Measurements from ENCODE around the gene KIF26B. TPM values are rescaled to one million over a fixed set of nuclear protein-coding genes. Genes with fewer than 3 reads are reported as not detected.
"Not testable (repeated sequence)": the region's sequence is repeated elsewhere in the genome, so short reads cannot be mapped to it uniquely, and the experiment has no call there.

KIF26B gene
- total RNA-seq, 3 donors from 2014 or later, result 0.03 to 0.24 (median 0.10) TPM

- Mint-ChIP-seq H3K36me3 (ENCODE audit: insufficient read depth) (no peaks in the 10 kb centered on the region), H3K9me3 (no peaks in the 10 kb centered on the region), H3K4me1 (ENCODE audit: low read depth) (no peaks in the 10 kb centered on the region), H3K27me3 (ENCODE audit: low read depth) (no peaks in the 10 kb centered on the region), H3K4me3 (no peak overlapping the region)
- DNase-seq (no peak), ATAC-seq (no peak)
These were observed 235.1 kb downstream of the KIF26B start for GRCh38 chr1:245389873-245390272.

- Mint-ChIP-seq H3K4me3 (no peak overlapping the region), H3K9me3 (no peaks in the 10 kb centered on the region), H3K27me3 (ENCODE audit: low read depth) (no peaks in the 10 kb centered on the region), H3K36me3 (ENCODE audit: insufficient read depth) (no peaks in the 10 kb centered on the region), H3K4me1 (ENCODE audit: low read depth) (no peaks in the 10 kb centered on the region)
- DNase-seq (no peak), ATAC-seq (no peak)
These were observed 236.2 kb downstream of the KIF26B start for GRCh38 chr1:245390975-245391374.

- ATAC-seq (no peak), DNase-seq (no peak)
- Mint-ChIP-seq H3K27me3 (ENCODE audit: low read depth) (peaks cover 4% of the 10 kb centered on the region), H3K4me1 (ENCODE audit: low read depth) (no peaks in the 10 kb centered on the region), H3K9me3 (no peaks in the 10 kb centered on the region), H3K4me3 (no peak overlapping the region), H3K36me3 (ENCODE audit: insufficient read depth) (no peaks in the 10 kb centered on the region)
These were observed 238.9 kb downstream of the KIF26B start for GRCh38 chr1:245393694-245394093.

- ATAC-seq (no peak), DNase-seq (no peak)
- Mint-ChIP-seq H3K36me3 (ENCODE audit: insufficient read depth) (no peaks in the 10 kb centered on the region), H3K4me1 (ENCODE audit: low read depth) (no peaks in the 10 kb centered on the region), H3K4me3 (no peak overlapping the region), H3K9me3 (no peaks in the 10 kb centered on the region), H3K27me3 (ENCODE audit: low read depth) (peaks cover 4% of the 10 kb centered on the region)
These were observed 240.9 kb downstream of the KIF26B start for GRCh38 chr1:245395680-245396079.

- Mint-ChIP-seq H3K4me1 (ENCODE audit: low read depth) (no peaks in the 10 kb centered on the region), H3K9me3 (no peaks in the 10 kb centered on the region), H3K36me3 (ENCODE audit: insufficient read depth) (no peaks in the 10 kb centered on the region), H3K4me3 (no peak overlapping the region), H3K27me3 (ENCODE audit: low read depth) (peaks cover 4% of the 10 kb centered on the region)
- ATAC-seq, result no peak
- DNase-seq, result no peak
These were observed 241.8 kb downstream of the KIF26B start for GRCh38 chr1:245396615-245397014.

- H3K4me3 Mint-ChIP-seq, result no peak overlapping the region
- no peak for DNase-seq
- no peaks in the 10 kb centered on the region for H3K4me1 Mint-ChIP-seq (ENCODE audit: low read depth)
- no peaks in the 10 kb centered on the region for H3K36me3 Mint-ChIP-seq (ENCODE audit: insufficient read depth)
- no peaks in the 10 kb centered on the region for H3K9me3 Mint-ChIP-seq
- H3K27me3 Mint-ChIP-seq (ENCODE audit: low read depth), result peaks cover 4% of the 10 kb centered on the region
- ATAC-seq, result no peak
These were observed 243.0 kb downstream of the KIF26B start for GRCh38 chr1:245397771-245398170.

- ATAC-seq, result no peak
These were observed 243.4 kb downstream of the KIF26B start for GRCh38 chr1:245398180-245398579.

GRCh38 chr1:245401881-245402587 is 247.2 kb downstream of the KIF26B start:
- Mint-ChIP-seq H3K4me1 (ENCODE audit: low read depth) (no peaks in the 10 kb centered on the region), H3K36me3 (ENCODE audit: insufficient read depth) (no peaks in the 10 kb centered on the region), H3K27me3 (ENCODE audit: low read depth) (peaks cover 4% of the 10 kb centered on the region), H3K4me3 (no peak overlapping the region), H3K9me3 (no peaks in the 10 kb centered on the region)
- no peak for ATAC-seq
- DNase-seq, result no peak

More at GRCh38 chr1:245398180-245398579, 243.4 kb downstream of the KIF26B start:
- Mint-ChIP-seq H3K4me3 (no peak overlapping the region), H3K36me3 (ENCODE audit: insufficient read depth) (no peaks in the 10 kb centered on the region), H3K27me3 (ENCODE audit: low read depth) (peaks cover 4% of the 10 kb centered on the region), H3K4me1 (ENCODE audit: low read depth) (no peaks in the 10 kb centered on the region), H3K9me3 (no peaks in the 10 kb centered on the region)
- no peak for DNase-seq

GRCh38 chr1:245402998-245403397 is 248.2 kb downstream of the KIF26B start:
- not testable (repeated sequence) for H3K9me3 Mint-ChIP-seq; H3K4me3 Mint-ChIP-seq; H3K4me1 Mint-ChIP-seq (ENCODE audit: low read depth); H3K27me3 Mint-ChIP-seq (ENCODE audit: low read depth); ATAC-seq; DNase-seq; H3K36me3 Mint-ChIP-seq (ENCODE audit: insufficient read depth)

GRCh38 chr1:245404527-245404926 is 249.7 kb downstream of the KIF26B start:
- Mint-ChIP-seq H3K4me1 (ENCODE audit: low read depth) (no peaks in the 10 kb centered on the region), H3K4me3 (no peak overlapping the region), H3K27me3 (ENCODE audit: low read depth) (no peaks in the 10 kb centered on the region), H3K9me3 (no peaks in the 10 kb centered on the region), H3K36me3 (ENCODE audit: insufficient read depth) (no peaks in the 10 kb centered on the region)
- DNase-seq (no peak), ATAC-seq (no peak)

- Mint-ChIP-seq H3K4me3 (no peak overlapping the region), H3K36me3 (ENCODE audit: insufficient read depth) (no peaks in the 10 kb centered on the region), H3K9me3 (no peaks in the 10 kb centered on the region), H3K27me3 (ENCODE audit: low read depth) (no peaks in the 10 kb centered on the region), H3K4me1 (ENCODE audit: low read depth) (no peaks in the 10 kb centered on the region)
- DNase-seq (no peak), ATAC-seq (no peak)
These were observed 250.2 kb downstream of the KIF26B start for GRCh38 chr1:245404952-245405351.

- Mint-ChIP-seq H3K4me1 (ENCODE audit: low read depth) (no peaks in the 10 kb centered on the region), H3K9me3 (no peaks in the 10 kb centered on the region), H3K36me3 (ENCODE audit: insufficient read depth) (no peaks in the 10 kb centered on the region), H3K27me3 (ENCODE audit: low read depth) (no peaks in the 10 kb centered on the region), H3K4me3 (no peak overlapping the region)
- ATAC-seq (no peak), DNase-seq (no peak)
These were observed 251.6 kb downstream of the KIF26B start for GRCh38 chr1:245406426-245406825.

- Mint-ChIP-seq H3K27me3 (ENCODE audit: low read depth) (no peaks in the 10 kb centered on the region), H3K9me3 (no peaks in the 10 kb centered on the region), H3K36me3 (ENCODE audit: insufficient read depth) (no peaks in the 10 kb centered on the region), H3K4me1 (ENCODE audit: low read depth) (no peaks in the 10 kb centered on the region), H3K4me3 (no peak overlapping the region)
- no peak for ATAC-seq
- no peak for DNase-seq
These were observed 253.2 kb downstream of the KIF26B start for GRCh38 chr1:245407983-245408382.

GRCh38 chr1:245409341-245410195 is 254.8 kb downstream of the KIF26B start:
- no peaks in the 10 kb centered on the region for H3K27me3 Mint-ChIP-seq (ENCODE audit: low read depth)
- H3K9me3 Mint-ChIP-seq, result no peaks in the 10 kb centered on the region
- no peaks in the 10 kb centered on the region for H3K36me3 Mint-ChIP-seq (ENCODE audit: insufficient read depth)
- ATAC-seq, result no peak
- H3K4me3 Mint-ChIP-seq, result no peak overlapping the region
- H3K4me1 Mint-ChIP-seq (ENCODE audit: low read depth), result no peaks in the 10 kb centered on the region
- DNase-seq, result no peak
